Mesenteric fat pad (tissue), 1 donor: ENCODE measurements around the gene GNAI3. TPM values are rescaled to one million over a fixed set of nuclear protein-coding genes. Genes with fewer than 3 reads are reported as not detected.

Experiments used
- DNase-seq: peaks from one replicate; pipeline ENCODE4 v3.0.0-alpha.2; 2020; ENCODE audit warnings: low spot score
- total RNA-seq: library from RNA; stranded (reverse); fragmentation: NEBNext Ultra II Directional; extraction: Animal tissue kit (Norgen Biotek cat#: 25700); gene quantifications from one replicate; pipeline ENCODE4 v1.2.1, GENCODE V29; 2021
- donor health status: DM: yes; HTN: yes; CAD: no.

The GNAI3 gene
- total RNA-seq, 1 donor from 2014 or later, result 8.7 TPM

DNA sequence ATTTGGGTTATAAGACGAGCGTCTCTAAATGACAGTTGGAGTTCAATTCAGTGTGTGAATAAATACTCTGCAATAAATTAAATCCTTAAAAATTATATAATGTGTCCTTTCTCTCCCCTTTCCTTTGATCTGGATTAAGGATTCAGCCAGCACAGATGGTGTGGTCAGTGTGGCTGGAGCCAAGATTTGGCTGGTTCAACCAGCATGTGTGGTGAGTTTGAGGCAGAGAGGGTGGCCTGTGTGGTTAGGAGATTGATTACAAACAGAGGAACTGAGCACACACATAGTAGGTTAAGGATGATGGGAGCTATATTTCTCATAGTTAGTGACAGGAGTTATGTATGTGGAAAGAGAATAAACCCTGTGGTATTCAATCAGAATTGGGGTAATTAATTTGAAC, 24.7 kb upstream of the GNAI3 start:
- no peak for DNase-seq

DNA sequence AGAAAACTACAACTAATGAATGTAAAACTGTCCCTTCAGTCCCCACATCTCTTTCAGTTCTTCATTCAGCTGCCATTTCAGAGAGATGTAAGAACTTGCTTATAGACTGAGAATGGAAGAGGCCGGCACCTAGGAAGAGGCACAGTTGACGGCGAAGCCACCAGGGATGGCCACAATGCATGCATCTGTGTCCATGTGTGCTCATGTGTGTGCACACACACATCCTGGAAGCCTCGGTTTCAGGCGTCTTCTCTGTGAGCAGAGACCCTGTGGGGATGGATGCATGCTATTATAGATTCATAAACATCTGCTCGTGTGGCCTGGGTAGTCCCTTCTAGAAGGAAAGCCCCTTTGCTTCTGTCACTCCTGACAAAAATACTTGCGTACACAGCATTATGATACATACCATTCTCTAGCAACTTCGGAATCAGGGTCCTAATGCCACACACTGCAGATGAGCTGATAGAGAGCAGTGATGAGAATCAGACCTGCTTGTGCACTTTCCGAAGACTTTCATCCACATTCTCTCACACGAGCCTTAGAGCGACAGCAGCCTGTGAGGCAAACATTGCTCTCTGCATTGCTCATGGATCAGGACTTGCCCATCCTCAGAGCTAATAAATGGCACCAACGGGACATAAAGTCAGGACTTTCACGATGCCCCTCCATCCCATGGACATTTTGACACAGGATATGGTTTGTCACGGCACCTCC, 21.2 kb upstream of the GNAI3 start:
- no peak for DNase-seq

DNA sequence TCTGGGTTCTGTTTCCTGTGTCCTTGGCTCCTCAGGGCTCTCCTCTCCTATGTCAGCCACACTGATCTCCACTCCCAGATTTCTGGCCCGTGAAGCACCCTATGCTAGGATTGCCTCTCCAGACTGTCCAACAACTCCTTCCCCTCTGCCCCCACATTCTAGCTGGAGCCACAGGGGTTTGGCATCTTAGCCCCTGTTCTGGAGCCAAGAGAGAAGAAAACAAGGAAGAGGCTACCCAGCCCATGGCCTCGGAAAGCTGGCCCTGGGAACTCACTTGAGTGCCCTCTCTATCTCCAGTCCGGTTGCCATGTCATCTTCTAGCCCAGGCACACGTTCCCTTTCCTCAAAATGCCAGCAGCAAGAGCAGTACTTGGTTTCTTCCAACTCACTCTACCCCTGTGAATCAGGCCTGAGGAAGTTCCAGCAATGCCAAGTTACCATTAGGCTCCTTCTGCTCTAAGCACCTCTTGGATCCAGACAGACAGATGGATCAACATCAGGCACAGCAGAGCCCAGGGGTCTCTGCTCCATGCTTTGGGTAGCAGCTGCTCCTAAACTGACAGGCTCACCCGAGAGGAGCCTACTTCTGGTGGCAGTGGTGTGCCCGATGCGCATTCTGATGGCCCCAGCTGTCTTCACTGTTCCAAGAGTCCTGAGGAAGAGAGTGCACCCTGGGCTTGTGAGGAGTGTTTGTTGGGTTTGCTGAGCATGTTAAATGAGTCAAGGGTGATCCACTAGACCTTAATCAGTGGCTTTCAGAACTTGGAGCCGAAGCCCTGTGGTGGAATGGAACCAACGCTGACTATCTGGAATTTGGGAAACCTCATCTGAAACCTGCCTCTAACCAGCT, 20.3 kb upstream of the GNAI3 start:
- DNase-seq, result no peak

DNA sequence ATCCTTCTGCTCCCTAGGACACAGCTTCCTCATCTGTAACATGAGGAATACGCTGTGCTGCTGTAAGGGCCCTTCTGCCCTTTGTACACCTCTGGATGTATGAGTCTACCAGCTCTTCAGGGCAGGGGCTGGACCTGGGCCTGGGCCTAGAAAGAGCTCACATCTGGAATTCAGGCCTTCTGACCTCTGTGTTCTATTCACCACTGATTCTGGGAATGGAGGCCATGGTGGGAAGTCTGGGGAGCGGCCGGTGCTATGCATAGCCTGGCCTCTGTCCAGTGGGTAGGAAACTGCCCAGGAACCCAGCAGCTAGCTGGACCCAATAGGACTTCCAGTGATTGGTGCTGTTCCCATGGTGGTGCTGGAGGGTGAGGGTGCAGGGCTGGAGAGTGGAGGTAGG, 19.7 kb upstream of the GNAI3 start:
- no peak for DNase-seq

DNA sequence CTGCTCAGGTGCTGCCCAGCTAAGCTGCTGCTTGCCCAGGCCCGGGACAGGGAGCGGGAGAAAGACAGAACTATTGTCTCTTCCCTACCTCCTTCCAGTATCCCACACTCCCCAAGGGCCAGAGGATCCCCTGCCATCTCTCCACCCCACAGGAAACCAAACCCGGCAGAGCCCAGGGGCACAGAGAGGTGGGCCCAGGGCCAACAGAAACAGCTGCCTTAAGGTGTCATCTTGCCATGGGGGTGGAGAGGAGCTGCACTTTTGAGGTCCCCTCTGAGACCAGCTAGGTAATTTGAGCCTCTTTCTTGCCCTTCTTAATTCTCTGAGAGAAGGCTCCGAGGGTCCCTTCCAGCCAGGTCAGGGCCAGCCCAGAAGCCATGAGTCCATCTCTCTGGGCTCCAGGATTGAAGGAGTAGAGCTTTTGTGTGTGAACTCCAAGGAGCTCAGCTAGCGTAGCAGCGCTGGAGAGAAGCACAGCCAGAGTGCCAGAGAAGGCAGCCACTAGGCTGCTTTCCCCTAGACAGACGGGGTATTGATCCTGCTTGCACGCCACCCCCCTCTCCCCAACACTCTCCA, 18.4 kb upstream of the GNAI3 start:
- peak; percentile 83 for DNase-seq

DNA sequence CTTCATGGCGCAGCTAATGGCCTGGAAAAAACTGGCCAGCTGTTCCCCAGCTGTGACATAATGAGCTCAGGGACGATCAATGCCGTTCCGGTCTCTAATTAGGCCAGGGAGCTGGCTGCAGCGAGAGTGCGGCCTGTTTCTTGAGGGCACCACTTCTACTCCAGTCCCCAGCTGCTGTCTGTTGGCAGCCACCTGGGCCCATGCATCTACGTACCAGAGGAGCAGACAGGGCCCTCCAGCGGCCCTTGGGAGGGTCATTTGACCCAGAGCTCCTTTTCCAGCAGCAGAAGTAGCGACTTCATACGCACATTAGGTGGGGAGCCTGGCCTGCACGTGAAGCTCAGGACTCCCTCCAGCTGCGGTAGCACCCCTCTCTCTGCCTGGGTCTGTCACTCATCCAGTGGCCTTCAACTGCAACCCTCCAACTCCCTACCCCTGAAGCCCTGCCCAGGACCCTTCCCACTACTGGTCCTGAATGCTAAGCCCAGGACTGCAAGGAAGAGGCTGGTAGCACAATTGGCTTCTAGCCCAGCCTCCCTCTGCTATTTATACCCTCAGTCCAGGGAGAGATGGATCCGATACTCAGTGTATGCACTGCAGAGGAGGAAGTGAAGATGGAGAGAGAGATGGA, 17.8 kb upstream of the GNAI3 start:
- DNase-seq, result peak; percentile 64

DNA sequence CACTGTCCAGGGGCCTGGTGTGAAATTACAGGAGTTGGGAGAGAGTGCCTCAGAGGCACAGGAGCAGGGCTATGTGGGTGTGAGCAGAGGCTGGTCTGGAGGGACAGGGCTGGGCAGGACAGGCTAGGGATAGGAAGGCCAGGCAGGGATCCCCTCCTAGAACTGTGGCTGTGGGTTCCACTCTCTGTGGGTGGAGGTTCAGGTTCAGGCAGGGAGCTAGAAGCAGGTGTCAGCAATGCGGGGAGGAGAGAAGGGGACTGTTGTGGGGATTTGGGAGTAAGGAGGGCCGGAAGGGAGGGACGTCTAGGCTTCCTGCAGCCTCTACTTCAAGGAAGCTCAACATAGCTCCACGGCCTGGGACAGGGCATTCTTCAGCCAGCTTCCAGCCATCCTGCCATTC, 17.0 kb upstream of the GNAI3 start:
- peak; percentile 57 for DNase-seq

DNA sequence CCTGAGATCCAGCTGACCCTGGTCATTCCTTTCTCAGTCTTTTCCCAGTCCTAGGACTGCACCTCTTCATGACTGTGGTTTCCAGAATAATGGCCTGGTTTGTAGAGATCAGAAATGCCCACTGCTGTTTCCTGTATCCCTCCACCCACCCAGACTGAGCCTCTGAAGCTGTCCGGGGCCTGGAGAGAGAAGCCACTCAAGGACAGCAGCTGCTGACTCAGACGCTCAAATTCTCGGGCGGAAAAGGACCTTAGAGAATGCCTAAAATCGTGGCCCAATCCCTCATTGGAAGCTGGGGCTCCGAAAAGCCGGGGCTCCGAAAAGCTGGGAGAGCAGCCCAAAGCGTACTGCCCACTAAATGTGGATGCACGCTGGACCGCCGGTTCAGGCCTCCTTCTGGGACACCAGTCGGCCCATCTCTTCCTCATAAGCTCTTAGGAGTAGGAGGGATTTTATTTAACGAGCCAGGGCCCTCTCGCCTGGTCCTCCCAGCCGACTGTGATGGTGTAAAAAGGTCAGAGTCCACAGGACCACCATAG, 16.5 kb upstream of the GNAI3 start:
- no peak for DNase-seq

DNA sequence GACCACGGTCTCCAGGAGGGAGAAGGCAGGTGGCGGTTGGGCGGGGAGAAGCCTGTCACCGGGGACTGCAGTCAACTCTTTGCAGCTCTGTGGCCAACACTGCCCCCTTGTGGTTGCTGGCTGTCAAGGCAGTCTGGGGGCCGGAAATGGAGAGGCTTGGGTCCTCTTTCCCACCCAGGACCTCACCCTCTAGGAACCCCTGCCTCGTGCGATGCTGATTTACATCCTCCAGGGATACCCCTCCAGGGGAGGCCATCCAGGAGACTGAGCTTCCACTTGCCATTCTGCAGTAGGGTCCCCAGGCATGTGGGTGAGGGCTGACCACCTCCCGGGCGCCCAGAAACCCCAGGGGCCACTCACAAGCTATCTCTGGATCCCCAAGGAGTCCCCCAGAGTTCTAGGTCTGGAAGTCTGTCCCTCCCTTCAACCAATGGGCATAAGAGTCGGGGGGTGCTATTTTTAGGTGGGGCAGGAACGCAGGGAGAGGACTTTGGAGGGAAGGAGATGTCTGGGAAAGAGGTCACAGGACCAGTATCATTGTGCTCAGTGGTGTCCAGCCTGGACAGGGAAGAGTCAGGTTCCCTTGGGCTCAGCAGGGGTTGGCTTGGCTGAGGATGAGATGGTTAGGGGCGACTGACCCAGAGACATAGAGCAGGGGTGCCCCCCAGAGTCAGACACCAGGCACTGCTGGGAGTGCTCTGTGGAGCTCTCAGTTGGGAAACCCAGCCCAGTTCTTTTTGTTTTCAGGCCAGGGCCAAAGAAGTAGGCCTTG, 15.9 kb upstream of the GNAI3 start:
- no peak for DNase-seq

DNA sequence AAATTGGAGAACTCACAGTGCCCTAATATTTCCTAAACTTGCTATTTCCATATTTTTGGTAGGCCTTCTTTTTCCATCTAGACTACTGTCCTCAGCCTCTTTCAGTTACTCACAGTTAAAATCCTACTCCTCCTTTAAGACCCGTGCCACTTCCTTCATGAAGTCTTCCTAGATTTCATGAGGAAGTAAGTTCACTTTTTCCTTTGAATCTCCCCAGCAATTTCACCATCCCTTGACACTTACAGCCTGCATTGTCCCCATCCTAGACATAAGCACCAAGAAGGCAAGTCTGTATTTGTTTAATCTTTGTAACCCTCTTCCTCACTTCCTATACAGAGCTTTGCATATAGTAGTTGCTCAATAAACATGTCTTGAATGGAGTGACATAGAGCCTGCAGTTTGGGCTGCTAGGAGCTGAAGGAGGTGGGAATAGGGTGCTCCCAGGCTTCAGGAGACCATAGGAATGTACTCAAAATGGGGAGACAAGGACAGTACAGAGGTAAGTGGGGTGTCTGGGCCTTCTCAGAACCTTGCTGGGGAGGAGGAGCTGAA, 14.0 kb upstream of the GNAI3 start:
- DNase-seq, result no peak

DNA sequence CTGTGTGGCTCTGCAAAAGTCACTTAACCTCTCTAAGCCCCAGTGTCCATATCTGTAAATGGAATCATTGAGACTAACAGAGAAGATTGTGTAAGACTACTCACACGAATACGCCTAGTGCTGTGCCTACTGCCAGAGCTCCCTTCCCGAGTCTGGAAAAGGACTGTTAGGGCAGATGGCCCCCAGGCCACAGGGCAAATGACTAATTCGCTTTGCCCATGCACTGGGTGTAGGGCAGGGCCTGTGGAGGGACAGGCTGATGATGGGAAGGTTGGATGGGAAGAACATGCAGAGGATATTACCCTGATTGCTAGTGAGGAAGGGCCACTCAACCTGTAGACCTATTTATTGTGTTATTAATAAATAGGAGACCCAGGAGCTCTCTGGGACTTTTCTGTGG, 12.9 kb upstream of the GNAI3 start:
- no peak for DNase-seq

DNA sequence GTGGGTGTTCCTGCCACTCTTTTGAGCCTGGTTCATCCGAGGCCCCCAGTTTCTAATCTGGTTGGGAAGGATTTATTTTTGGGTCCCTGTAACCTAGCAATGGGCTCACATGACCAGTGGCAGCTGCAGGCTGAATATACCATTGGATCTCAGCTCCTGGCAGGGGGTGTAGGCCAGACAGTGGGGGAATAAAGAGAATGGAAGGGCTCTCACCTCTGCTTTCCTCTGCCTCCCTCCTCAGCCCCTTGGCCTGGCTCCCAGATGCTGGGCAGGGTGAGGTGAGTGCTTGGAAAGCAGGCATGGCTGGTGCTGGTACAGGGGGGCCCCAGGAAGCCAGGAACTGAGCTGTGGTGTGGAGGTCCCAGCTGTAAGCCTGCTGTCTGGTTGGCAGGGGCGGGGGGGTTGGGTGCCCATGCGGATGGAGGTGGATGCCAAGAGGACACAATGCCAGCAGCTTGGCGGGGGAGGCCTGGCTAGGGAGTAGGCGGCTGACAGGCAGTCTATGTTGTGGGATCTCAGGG, 12.4 kb upstream of the GNAI3 start:
- no peak for DNase-seq

DNA sequence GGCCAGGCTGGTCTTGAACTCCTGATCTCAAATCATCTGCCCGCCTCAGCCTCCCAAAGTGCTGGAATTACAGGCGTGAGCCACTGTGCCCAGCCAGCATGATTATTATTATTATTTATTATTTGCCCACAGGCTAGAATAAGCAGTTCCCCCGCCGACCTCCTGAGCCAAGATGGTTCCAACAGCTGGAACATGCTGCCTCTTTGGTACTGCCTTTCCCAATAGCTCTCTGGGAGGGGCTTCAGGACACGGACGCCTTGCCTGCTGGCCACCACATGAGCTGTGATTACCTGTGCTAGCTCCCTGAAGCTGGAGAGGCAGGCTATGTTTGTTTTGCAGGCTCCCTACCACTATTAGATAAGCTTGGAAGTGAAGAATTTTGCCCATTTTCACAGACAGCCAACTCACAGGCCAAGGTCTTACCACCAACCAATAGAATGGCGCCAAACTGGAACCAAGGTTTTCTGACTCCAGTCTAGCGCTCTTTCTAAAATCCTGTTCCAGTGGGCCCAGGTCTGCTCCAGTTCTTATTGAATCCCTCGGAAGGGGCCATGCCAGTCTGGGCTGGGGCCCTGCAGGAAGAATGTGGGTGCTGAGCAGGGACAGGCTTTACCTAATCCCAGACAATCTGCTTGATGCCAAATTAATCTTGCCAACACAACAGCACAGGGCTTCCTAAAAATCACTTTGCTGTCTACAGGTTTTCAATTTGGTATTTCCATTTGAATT, 10.8 kb upstream of the GNAI3 start:
- DNase-seq, result no peak

DNA sequence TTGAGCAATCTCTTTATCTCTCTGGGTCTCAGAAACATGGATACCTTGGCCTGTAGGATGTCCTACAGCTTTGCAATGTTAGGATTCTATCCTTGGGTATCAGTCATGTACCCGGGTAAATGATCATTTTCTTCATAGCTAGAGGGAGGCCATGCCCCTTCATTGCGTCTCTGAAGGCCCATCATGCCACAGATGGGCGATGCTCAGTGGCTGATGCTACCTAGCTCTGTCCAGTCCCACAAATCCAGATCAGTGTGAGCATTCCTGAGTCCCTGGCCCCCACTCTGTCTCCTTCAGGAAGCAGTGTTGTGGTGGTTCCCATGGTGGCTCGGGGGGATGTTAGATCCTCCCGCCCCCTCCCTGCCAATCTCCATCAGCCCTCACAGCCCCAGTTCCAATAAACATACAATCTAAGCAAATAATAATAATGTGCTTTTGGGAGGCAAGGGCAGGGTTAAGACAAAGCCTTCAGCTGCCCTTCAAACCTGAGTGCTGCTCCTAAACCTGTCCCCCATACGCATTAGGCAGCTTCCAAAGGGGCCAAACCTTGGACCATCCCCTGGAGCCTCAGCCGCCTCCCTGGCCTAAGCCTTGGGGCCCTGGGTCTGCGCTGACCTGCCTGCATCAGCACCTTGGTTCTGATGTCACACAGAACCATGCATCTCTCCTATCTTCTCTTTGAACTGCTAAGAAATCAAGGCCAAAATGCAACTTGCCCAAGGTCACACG, 9.4 kb upstream of the GNAI3 start:
- no peak for DNase-seq

DNA sequence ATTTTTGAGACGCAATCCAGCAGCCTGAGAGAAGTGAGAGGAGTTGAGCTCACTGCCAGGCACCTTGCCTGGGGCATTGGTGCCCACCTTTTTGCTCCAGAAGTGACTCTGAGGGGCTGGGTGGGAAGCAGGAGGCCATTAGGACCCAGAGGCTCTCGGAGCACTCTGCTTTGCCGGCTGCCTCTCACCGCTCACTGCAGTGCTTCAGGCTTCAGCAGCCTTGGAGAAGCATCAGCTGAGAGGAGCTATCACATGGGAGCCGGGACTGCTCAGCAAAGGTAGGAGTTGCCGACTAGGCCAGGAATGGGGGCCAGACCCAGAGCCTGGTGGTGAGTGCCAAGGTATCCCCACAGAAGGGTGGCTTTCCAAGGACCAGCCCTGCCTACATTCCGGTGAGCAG, 8.7 kb upstream of the GNAI3 start, which contains the start of gene GPR61:
TSS of gene GPR61 (plus strand) at position 197 of the 400 bp plus-strand sequence. CDS start 3,151 bp downstream, outside the sequence.
- DNase-seq, result no peak

DNA sequence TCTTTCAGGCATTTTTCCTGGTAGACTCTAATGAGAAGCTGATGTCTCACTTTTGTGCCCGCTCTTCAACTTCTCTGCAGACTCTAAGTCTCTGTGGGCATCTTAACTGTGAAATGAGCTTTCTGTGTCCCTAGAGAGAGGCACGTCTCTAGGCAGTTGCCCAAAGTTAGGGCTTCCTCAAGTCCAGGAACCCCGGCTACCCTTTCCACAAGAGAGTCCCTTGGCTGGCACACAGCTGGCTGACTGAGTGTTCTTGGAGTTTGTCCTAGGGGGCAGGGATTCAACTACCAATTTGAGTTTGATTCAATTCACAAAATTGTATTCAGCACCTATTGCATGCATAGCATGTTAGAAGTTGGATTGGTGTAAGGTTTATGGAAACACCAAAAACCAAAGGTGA, 7.3 kb upstream of the GNAI3 start:
- DNase-seq, result no peak

DNA sequence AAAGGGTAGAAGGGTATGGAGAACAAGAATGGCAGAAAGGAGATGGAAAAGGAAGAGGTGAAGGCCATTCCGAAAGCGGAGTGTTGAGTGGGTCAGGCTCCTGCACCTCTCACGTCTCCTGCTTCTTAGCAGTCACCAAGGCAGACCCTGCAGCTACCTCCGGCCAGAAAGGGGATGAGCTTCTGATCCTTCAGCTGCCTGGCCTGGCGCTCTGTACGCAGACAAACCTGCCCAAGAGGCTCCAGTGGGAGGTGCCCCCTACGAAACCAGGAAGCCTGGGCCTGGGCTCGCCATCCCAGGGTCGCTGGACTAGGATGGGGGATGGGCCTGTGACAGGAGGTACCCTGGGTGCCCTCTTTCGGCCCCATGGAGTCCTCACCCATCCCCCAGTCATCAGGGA, 5.8 kb upstream of the GNAI3 start:
- DNase-seq, result no peak

DNA sequence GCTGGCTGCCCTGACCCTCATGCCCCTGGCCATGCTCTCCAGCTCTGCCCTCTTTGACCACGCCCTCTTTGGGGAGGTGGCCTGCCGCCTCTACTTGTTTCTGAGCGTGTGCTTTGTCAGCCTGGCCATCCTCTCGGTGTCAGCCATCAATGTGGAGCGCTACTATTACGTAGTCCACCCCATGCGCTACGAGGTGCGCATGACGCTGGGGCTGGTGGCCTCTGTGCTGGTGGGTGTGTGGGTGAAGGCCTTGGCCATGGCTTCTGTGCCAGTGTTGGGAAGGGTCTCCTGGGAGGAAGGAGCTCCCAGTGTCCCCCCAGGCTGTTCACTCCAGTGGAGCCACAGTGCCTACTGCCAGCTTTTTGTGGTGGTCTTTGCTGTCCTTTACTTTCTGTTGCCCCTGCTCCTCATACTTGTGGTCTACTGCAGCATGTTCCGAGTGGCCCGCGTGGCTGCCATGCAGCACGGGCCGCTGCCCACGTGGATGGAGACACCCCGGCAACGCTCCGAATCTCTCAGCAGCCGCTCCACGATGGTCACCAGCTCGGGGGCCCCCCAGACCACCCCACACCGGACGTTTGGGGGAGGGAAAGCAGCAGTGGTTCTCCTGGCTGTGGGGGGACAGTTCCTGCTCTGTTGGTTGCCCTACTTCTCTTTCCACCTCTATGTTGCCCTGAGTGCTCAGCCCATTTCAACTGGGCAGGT, 5.0 kb upstream of the GNAI3 start:
- DNase-seq, result no peak
